ENCODE measurements around the gene ETV7.
"Not testable (repeated sequence)": the region's sequence is repeated elsewhere in the genome, so short reads cannot be mapped to it uniquely, and the experiment has no call there.

ETV7 gene

GRCh38 chr6:36364061-36364635 lies 23.3 kb downstream of the ETV7 start:
- not testable (repeated sequence) for DNase-seq (ENCODE audit: low spot score)

GRCh38 chr6:36363371-36363752 lies 24.1 kb downstream of the ETV7 start:
- DNase-seq (ENCODE audit: low spot score): not testable (repeated sequence)

GRCh38 chr6:36362551-36363370 lies 24.7 kb downstream of the ETV7 start:
- no peak for DNase-seq (ENCODE audit: low spot score)

- DNase-seq (ENCODE audit: low spot score): no peak
Observed at GRCh38 chr6:36361071-36361470, 26.4 kb downstream of the ETV7 start.

- peak; percentile 89 for DNase-seq (ENCODE audit: low spot score)
Observed at GRCh38 chr6:36360241-36361054, 27.0 kb downstream of the ETV7 start.

GRCh38 chr6:36358226-36358915 lies 29.1 kb downstream of the ETV7 start:
- DNase-seq (ENCODE audit: low spot score): peak; percentile 72

GRCh38 chr6:36357872-36358225 lies 29.6 kb downstream of the ETV7 start:
- no peak for DNase-seq (ENCODE audit: low spot score)

- DNase-seq (ENCODE audit: low spot score): no peak
Observed at GRCh38 chr6:36355819-36356218, 31.6 kb downstream of the ETV7 start.

- no peak for DNase-seq (ENCODE audit: low spot score)
Observed at GRCh38 chr6:36353411-36353915, 34.0 kb downstream of the ETV7 start.

GRCh38 chr6:36352477-36353157 lies 34.9 kb downstream of the ETV7 start:
- no peak for DNase-seq (ENCODE audit: low spot score)

GRCh38 chr6:36350681-36351571 lies 36.5 kb downstream of the ETV7 start:
- DNase-seq (ENCODE audit: low spot score): no peak

- DNase-seq (ENCODE audit: low spot score): no peak
Observed at GRCh38 chr6:36350082-36350481, 37.4 kb downstream of the ETV7 start.

GRCh38 chr6:36349240-36349639 lies 38.2 kb downstream of the ETV7 start:
- no peak for DNase-seq (ENCODE audit: low spot score)

GRCh38 chr6:36347621-36348020 lies 39.8 kb downstream of the ETV7 start:
- DNase-seq (ENCODE audit: low spot score): no peak

GRCh38 chr6:36346486-36347273 lies 40.8 kb downstream of the ETV7 start:
- no peak for DNase-seq (ENCODE audit: low spot score)

GRCh38 chr6:36345681-36346466 lies 41.6 kb downstream of the ETV7 start:
- DNase-seq (ENCODE audit: low spot score): no peak

- no peak for DNase-seq (ENCODE audit: low spot score)
Observed at GRCh38 chr6:36343109-36343680, 44.3 kb downstream of the ETV7 start.
